CD8-positive, alpha-beta memory T cell (primary cell): ENCODE results near the gene SETDB2. TPM values are rescaled to one million over a fixed set of nuclear protein-coding genes. Genes with fewer than 3 reads are reported as not detected.

Experiments
- CTCF ChIA-PET: fragments of 350-600 bp; sonication (Branson Sonifier 250); formaldehyde crosslinking; loops from one replicate; lab custom pipeline; 2021; ENCODE audit warnings: antibody characterized with exemption; lab: Charles Lee
- POLR2A ChIA-PET: fragments of 350-600 bp; sonication (Branson Sonifier 250); formaldehyde crosslinking; loops from one replicate; lab custom pipeline; 2021; ENCODE audit warnings: antibody characterized with exemption; lab: Charles Lee
- DNase-seq, 5 donors: peaks; one replicate each; pipeline versions ENCODE4 v3.0.0 to v3.0.0-alpha.2; 2020 to 2022; ENCODE audit warnings: mixed read lengths in 1 of 5
- H3K27ac ChIP-seq: one replicate; pipeline ENCODE4 v1.7.0; 2013; ENCODE audit warnings: low read depth, mild to moderate bottlenecking, low read length, moderate library complexity
- H3K27me3 ChIP-seq: 2 replicates; pipeline ENCODE4 v1.7.0; 2013; ENCODE audit warnings: low read length, mild to moderate bottlenecking; ENCODE audit not compliant: insufficient read depth, poor library complexity, severe bottlenecking
- H3K36me3 ChIP-seq: 2 replicates; pipeline ENCODE4 v1.7.0; 2013; ENCODE audit warnings: mild to moderate bottlenecking, low read length, moderate library complexity; ENCODE audit not compliant: insufficient read depth
- H3K4me1 ChIP-seq: 2 replicates; pipeline ENCODE4 v1.7.0; 2013; ENCODE audit warnings: mild to moderate bottlenecking, low read length, moderate library complexity; ENCODE audit not compliant: insufficient read depth
- H3K4me3 ChIP-seq: 2 replicates; pipeline ENCODE4 v1.7.0; 2013; ENCODE audit warnings: mild to moderate bottlenecking, low read length
- H3K9me3 ChIP-seq: 2 replicates; pipeline ENCODE4 v1.7.0; 2013; ENCODE audit warnings: mild to moderate bottlenecking, low read length
- H3K27ac Mint-ChIP-seq, 8 donors: one replicate each; pipeline ENCODE4 v1.8.0; 2020 to 2021; ENCODE audit warnings: mixed read lengths in 8 of 8, mild to moderate bottlenecking in 6 of 8, inconsistent platforms in 3 of 8, moderate library complexity in 3 of 8
- H3K27me3 Mint-ChIP-seq, 2 donors: one replicate each; pipeline ENCODE4 v1.8.0; 2020 to 2021; ENCODE audit warnings: mixed read lengths in 2 of 2, mild to moderate bottlenecking in 1 of 2, moderate library complexity in 1 of 2
- H3K36me3 Mint-ChIP-seq, 3 donors: one replicate each; pipeline ENCODE4 v1.8.0; 2020 to 2021; ENCODE audit warnings: mixed read lengths in 3 of 3, inconsistent platforms in 1 of 3, mild to moderate bottlenecking in 1 of 3
- H3K4me1 Mint-ChIP-seq, 3 donors: one replicate each; pipeline ENCODE4 v1.8.0; 2020 to 2021; ENCODE audit warnings: mixed read lengths in 3 of 3, inconsistent platforms in 1 of 3, mild to moderate bottlenecking in 1 of 3
- H3K4me3 Mint-ChIP-seq, 7 donors: one replicate each; pipeline ENCODE4 v1.8.0; 2020 to 2021; ENCODE audit warnings: mixed read lengths in 7 of 7, mild to moderate bottlenecking in 6 of 7, moderate library complexity in 4 of 7, inconsistent platforms in 2 of 7
- H3K9me3 Mint-ChIP-seq, 5 donors: one replicate each; pipeline ENCODE4 v1.8.0; 2020 to 2022; ENCODE audit warnings: mixed read lengths in 5 of 5, mild to moderate bottlenecking in 3 of 5, moderate library complexity in 2 of 5, inconsistent platforms in 1 of 5
- polyA plus RNA-seq: library from polyadenylated mRNA; unstranded; fragments of 300-500 nt; fragmentation: Illumina TruSeq; gene quantifications from one replicate; pipeline ENCODE4 v1.2.3, GENCODE V29; 2021
- total RNA-seq, 2 experiments: library from RNA; stranded (reverse); gene quantifications; one replicate each; pipeline ENCODE4 v1.2.3, GENCODE V29; 2021

The SETDB2 gene
- total and polyA plus RNA-seq, 3 experiments from 2014 or later: 11.2 to 13.4 (median 13.1) TPM

GRCh38 chr13:49536144-49536873, 92.2 kb downstream of the SETDB2 start:
- Histone ChIP-seq H3K36me3 (no peaks in the 10 kb centered on the region), H3K4me1 (peaks cover 14% of the 10 kb centered on the region), H3K9me3 (no peaks in the 10 kb centered on the region), H3K27ac (no peak overlapping the region), H3K27me3 (no peaks in the 10 kb centered on the region), H3K4me3 (no peak overlapping the region)
- Mint-ChIP-seq H3K36me3 (peaks cover 0 to 67% (median 22%) of the 10 kb centered on the region in 3 donors), H3K27me3 (no peaks in the 10 kb centered on the region), H3K4me3 (no peak overlapping the region), H3K9me3 (no peaks in the 10 kb centered on the region), H3K4me1 (peaks cover 5 to 29% (median 22%) of the 10 kb centered on the region in 3 donors), H3K27ac (no peak overlapping the region)
- CTCF ChIA-PET: no interaction called here
- POLR2A ChIA-PET: no interaction called here
- DNase-seq: no peak

GRCh38 chr13:49538404-49538803, 94.3 kb downstream of the SETDB2 start:
- peaks cover 0 to 68% (median 19%) of the 10 kb centered on the region in 3 donors for H3K36me3 Mint-ChIP-seq
- peaks cover 5 to 18% (median 15%) of the 10 kb centered on the region in 3 donors for H3K4me1 Mint-ChIP-seq
- POLR2A ChIA-PET: no interaction called here

GRCh38 chr13:49539313-49539712, 95.2 kb downstream of the SETDB2 start:
- POLR2A ChIA-PET: no interaction called here
- Histone ChIP-seq H3K27ac (no peak overlapping the region), H3K36me3 (no peaks in the 10 kb centered on the region)

More at GRCh38 chr13:49538404-49538803, 94.3 kb downstream of the SETDB2 start:
- H3K27ac ChIP-seq: no peak overlapping the region
- no peak overlapping the region for H3K4me3 ChIP-seq
- no peaks in the 10 kb centered on the region for H3K9me3 ChIP-seq
- Mint-ChIP-seq H3K27ac (no peak overlapping the region), H3K9me3 (no peaks in the 10 kb centered on the region), H3K4me3 (no peak overlapping the region), H3K27me3 (no peaks in the 10 kb centered on the region)
- H3K36me3 ChIP-seq: no peaks in the 10 kb centered on the region
- no peak for DNase-seq
- CTCF ChIA-PET: interaction anchor here (0.6 kb wide), 1 partner anchor 1370 kb away, joined by 3 read pairs; no protein-coding TSS in a partner anchor
- H3K27me3 ChIP-seq: no peaks in the 10 kb centered on the region
- H3K4me1 ChIP-seq: peaks cover 14% of the 10 kb centered on the region

GRCh38 chr13:49539746-49540145, 95.7 kb downstream of the SETDB2 start:
- ChIA-PET CTCF (interaction anchor here (1.1 kb wide), 1 partner anchor 9 kb away, joined by 3 read pairs; no protein-coding TSS in a partner anchor), POLR2A (no interaction called here)
- H3K9me3 Mint-ChIP-seq: no peaks in the 10 kb centered on the region
- Histone ChIP-seq H3K9me3 (no peaks in the 10 kb centered on the region), H3K36me3 (no peaks in the 10 kb centered on the region), H3K27me3 (no peaks in the 10 kb centered on the region), H3K27ac (no peak overlapping the region), H3K4me1 (peaks cover 14% of the 10 kb centered on the region), H3K4me3 (no peak overlapping the region)
- no peak for DNase-seq
- no peaks in the 10 kb centered on the region for H3K27me3 Mint-ChIP-seq
- H3K36me3 Mint-ChIP-seq: peaks cover 0 to 69% (median 18%) of the 10 kb centered on the region in 3 donors
- H3K27ac Mint-ChIP-seq: no peak overlapping the region
- H3K4me1 Mint-ChIP-seq: peaks cover 5 to 18% (median 15%) of the 10 kb centered on the region in 3 donors
- no peak overlapping the region for H3K4me3 Mint-ChIP-seq

More at GRCh38 chr13:49539313-49539712, 95.2 kb downstream of the SETDB2 start:
- Mint-ChIP-seq H3K9me3 (no peaks in the 10 kb centered on the region), H3K4me1 (peaks cover 5 to 18% (median 15%) of the 10 kb centered on the region in 3 donors), H3K27ac (peak overlapping the region in 1 of 8 donors; percentile 73), H3K27me3 (no peaks in the 10 kb centered on the region), H3K36me3 (peaks cover 0 to 67% (median 17%) of the 10 kb centered on the region in 3 donors), H3K4me3 (no peak overlapping the region)
- Histone ChIP-seq H3K27me3 (no peaks in the 10 kb centered on the region), H3K4me1 (peaks cover 14% of the 10 kb centered on the region), H3K4me3 (no peak overlapping the region), H3K9me3 (no peaks in the 10 kb centered on the region)
- no peak for DNase-seq
- CTCF ChIA-PET: no interaction called here

GRCh38 chr13:49540552-49540951, 96.5 kb downstream of the SETDB2 start:
- H3K27me3 ChIP-seq: no peaks in the 10 kb centered on the region
- Mint-ChIP-seq H3K27ac (peak overlapping the region in 5 of 8 donors; percentile 30 to 71 (median 49)), H3K27me3 (no peaks in the 10 kb centered on the region), H3K4me3 (peak overlapping the region; percentile 35 to 79 (median 57)), H3K36me3 (peaks cover 0 to 73% (median 17%) of the 10 kb centered on the region in 3 donors), H3K4me1 (peaks cover 5 to 18% (median 15%) of the 10 kb centered on the region in 3 donors), H3K9me3 (no peaks in the 10 kb centered on the region)
- DNase-seq: peak in 1 of 5 donors; percentile 38
- H3K4me1 ChIP-seq: peaks cover 14% of the 10 kb centered on the region
- H3K27ac ChIP-seq: no peak overlapping the region
- ChIA-PET CTCF (interaction anchor here (1.1 kb wide), 1 partner anchor 8 kb away, joined by 3 read pairs; no protein-coding TSS in a partner anchor), POLR2A (no interaction called here)
- H3K4me3 ChIP-seq: peak overlapping the region; percentile 13
- no peaks in the 10 kb centered on the region for H3K36me3 ChIP-seq
- H3K9me3 ChIP-seq: no peaks in the 10 kb centered on the region

GRCh38 chr13:49543656-49544055, 99.6 kb downstream of the SETDB2 start:
- Histone ChIP-seq H3K4me1 (peaks cover 14% of the 10 kb centered on the region), H3K4me3 (no peak overlapping the region), H3K27me3 (no peaks in the 10 kb centered on the region), H3K36me3 (no peaks in the 10 kb centered on the region), H3K9me3 (no peaks in the 10 kb centered on the region), H3K27ac (no peak overlapping the region)
- H3K36me3 Mint-ChIP-seq: peaks cover 0 to 79% (median 25%) of the 10 kb centered on the region in 3 donors
- DNase-seq: no peak
- peaks cover 0 to 1% of the 10 kb centered on the region in 2 donors for H3K27me3 Mint-ChIP-seq
- H3K9me3 Mint-ChIP-seq: no peaks in the 10 kb centered on the region
- ChIA-PET POLR2A (no interaction called here), CTCF (no interaction called here)
- no peak overlapping the region for H3K27ac Mint-ChIP-seq
- H3K4me1 Mint-ChIP-seq: peaks cover 5 to 18% (median 15%) of the 10 kb centered on the region in 3 donors
- no peak overlapping the region for H3K4me3 Mint-ChIP-seq

Other genes with a start within 250 kb of the SETDB2 start
- not detected for gene MLNR, start 223.9 kb upstream of the SETDB2 start, total RNA-seq
- gene MLNR, start 223.9 kb upstream of the SETDB2 start, polyA plus RNA-seq: 0.17 TPM
- 10 to 100 TPM in 1 of 2 experiments, 1 to 10 TPM in 1; 9.8 to 10.8 TPM for gene CDADC1, start 196.3 kb upstream of the SETDB2 start, total RNA-seq
- 12.0 TPM for gene CDADC1, start 196.3 kb upstream of the SETDB2 start, polyA plus RNA-seq
- 1 to 10 TPM; 5.8 to 7.4 TPM for gene CAB39L, start 210 bp upstream of the SETDB2 start, total RNA-seq
- gene CAB39L, start 210 bp upstream of the SETDB2 start, polyA plus RNA-seq: 4.7 TPM
- gene PHF11, start 51.7 kb downstream of the SETDB2 start, total RNA-seq: 10 to 100 TPM; 39.1 to 43.5 TPM
- gene PHF11, start 51.7 kb downstream of the SETDB2 start, polyA plus RNA-seq: 92.6 TPM
- 10 to 100 TPM; 19.3 to 21.2 TPM for gene RCBTB1, start 141.3 kb downstream of the SETDB2 start, total RNA-seq
- gene RCBTB1, start 141.3 kb downstream of the SETDB2 start, polyA plus RNA-seq: 7.3 TPM
- gene ARL11, start 184.2 kb downstream of the SETDB2 start, total RNA-seq: under 1 TPM; 0.20 to 0.38 TPM
- 0.31 TPM for gene ARL11, start 184.2 kb downstream of the SETDB2 start, polyA plus RNA-seq
- 10 to 100 TPM; 47.9 to 51.6 TPM for gene EBPL, start 247.2 kb downstream of the SETDB2 start, total RNA-seq
- gene EBPL, start 247.2 kb downstream of the SETDB2 start, polyA plus RNA-seq: 53.3 TPM